KMS-11 (cell line): ENCODE results near the gene CCDC24.

Experiments
- H2AFZ ChIP-seq: fragments of 200-600 bp; sonication (generic); 2 replicates; pipeline ENCODE4 v1.6.1; 2016; ENCODE audit warnings: antibody characterized with exemption, mixed run types, low read depth
- H3K27ac ChIP-seq: fragments of 200-600 bp; sonication (generic); 2 replicates; pipeline ENCODE4 v1.6.1; 2016; ENCODE audit warnings: mild to moderate bottlenecking, mixed run types
- H3K27me3 ChIP-seq: fragments of 200-600 bp; sonication (generic); 2 replicates; pipeline ENCODE4 v1.6.1; 2017; ENCODE audit warnings: mild to moderate bottlenecking, low read depth, mixed run types, moderate library complexity; ENCODE audit not compliant: insufficient read depth
- H3K36me3 ChIP-seq: fragments of 200-600 bp; sonication (generic); 2 replicates; pipeline ENCODE4 v1.6.1; 2017; ENCODE audit warnings: mild to moderate bottlenecking, mixed run types; ENCODE audit not compliant: insufficient read depth
- H3K4me1 ChIP-seq: fragments of 200-600 bp; sonication (generic); 2 replicates; pipeline ENCODE4 v1.6.1; 2016; ENCODE audit warnings: mild to moderate bottlenecking, low read depth, mixed run types; ENCODE audit not compliant: poor library complexity, severe bottlenecking
- H3K4me2 ChIP-seq: fragments of 200-600 bp; sonication (generic); 2 replicates; pipeline ENCODE4 v1.7.0; 2016; ENCODE audit warnings: mild to moderate bottlenecking, mixed run types
- H3K4me3 ChIP-seq: fragments of 200-600 bp; sonication (generic); IDR thresholded peaks from 2 replicates; pipeline ENCODE4 v1.6.1; 2017; ENCODE audit warnings: low read depth, low read length, mixed read lengths; ENCODE audit not compliant: insufficient read depth
- H3K79me2 ChIP-seq: fragments of 200-600 bp; sonication (generic); 2 replicates; pipeline ENCODE4 v1.6.1; 2016; ENCODE audit warnings: low read depth, mixed run types; ENCODE audit not compliant: insufficient read depth
- H3K9ac ChIP-seq: fragments of 200-600 bp; sonication (generic); 2 replicates; pipeline ENCODE4 v1.6.1; 2016; ENCODE audit warnings: mild to moderate bottlenecking, mixed run types
- H4K20me1 ChIP-seq: fragments of 200-600 bp; sonication (generic); 2 replicates; pipeline ENCODE4 v1.6.1; 2016; ENCODE audit warnings: mild to moderate bottlenecking, mixed run types; ENCODE audit not compliant: insufficient read depth
- TF ChIP-seq, protein P1 (sequence below): fragments of 200-600 bp; sonication (generic); conservative IDR thresholded peaks from 2 replicates; pipeline ENCODE4 v1.6.1; 2017; ENCODE audit warnings: low read depth, mild to moderate bottlenecking, antibody characterized with exemption, low read length, moderate library complexity, mixed read lengths

CCDC24 gene

GRCh38 chr1:44016041-44016889 lies 24.9 kb downstream of the CCDC24 start:
- Histone ChIP-seq H2AFZ (no peak overlapping the region), H3K27me3 (no peaks in the 10 kb centered on the region), H3K79me2 (no peaks in the 10 kb centered on the region), H3K27ac (no peak overlapping the region), H3K4me2 (no peak overlapping the region), H3K4me1 (no peaks in the 10 kb centered on the region), H3K9ac (no peak overlapping the region), H4K20me1 (no peaks in the 10 kb centered on the region), H3K4me3 (no peak overlapping the region), H3K36me3 (no peaks in the 10 kb centered on the region)
- TF ChIP-seq, protein P1, sequence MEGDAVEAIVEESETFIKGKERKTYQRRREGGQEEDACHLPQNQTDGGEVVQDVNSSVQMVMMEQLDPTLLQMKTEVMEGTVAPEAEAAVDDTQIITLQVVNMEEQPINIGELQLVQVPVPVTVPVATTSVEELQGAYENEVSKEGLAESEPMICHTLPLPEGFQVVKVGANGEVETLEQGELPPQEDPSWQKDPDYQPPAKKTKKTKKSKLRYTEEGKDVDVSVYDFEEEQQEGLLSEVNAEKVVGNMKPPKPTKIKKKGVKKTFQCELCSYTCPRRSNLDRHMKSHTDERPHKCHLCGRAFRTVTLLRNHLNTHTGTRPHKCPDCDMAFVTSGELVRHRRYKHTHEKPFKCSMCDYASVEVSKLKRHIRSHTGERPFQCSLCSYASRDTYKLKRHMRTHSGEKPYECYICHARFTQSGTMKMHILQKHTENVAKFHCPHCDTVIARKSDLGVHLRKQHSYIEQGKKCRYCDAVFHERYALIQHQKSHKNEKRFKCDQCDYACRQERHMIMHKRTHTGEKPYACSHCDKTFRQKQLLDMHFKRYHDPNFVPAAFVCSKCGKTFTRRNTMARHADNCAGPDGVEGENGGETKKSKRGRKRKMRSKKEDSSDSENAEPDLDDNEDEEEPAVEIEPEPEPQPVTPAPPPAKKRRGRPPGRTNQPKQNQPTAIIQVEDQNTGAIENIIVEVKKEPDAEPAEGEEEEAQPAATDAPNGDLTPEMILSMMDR = no peak

DNA sequence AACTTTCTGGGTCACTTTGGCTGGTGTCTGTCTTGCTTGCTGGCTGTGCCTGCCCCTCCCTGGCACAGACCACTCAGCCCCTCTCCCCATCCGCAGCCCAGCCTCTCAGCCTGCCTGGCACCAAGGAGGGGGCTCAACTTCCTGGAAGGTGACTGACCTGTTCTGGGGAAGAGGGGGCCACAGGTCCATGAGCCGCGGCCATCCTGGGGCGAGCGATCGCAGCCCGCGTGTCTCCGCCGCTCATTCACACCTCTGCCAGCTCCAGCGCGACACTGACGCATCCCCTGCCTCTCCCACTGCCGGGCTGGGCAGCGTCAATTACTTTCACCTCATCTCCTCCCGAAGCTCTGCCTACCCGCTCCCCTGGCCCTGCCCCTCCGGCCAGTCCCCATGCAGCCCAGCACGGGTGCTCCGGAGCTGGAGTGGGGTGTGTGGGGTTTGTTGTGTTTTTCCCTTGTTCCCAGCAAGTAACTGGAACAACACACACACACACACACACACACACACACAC lies 25.5 kb downstream of the CCDC24 start:
- H2AFZ ChIP-seq = no peak overlapping the region
- no peaks in the 10 kb centered on the region for H4K20me1 ChIP-seq
- H3K27me3 ChIP-seq = no peaks in the 10 kb centered on the region
- H3K4me2 ChIP-seq = no peak overlapping the region
- no peaks in the 10 kb centered on the region for H3K36me3 ChIP-seq
- H3K79me2 ChIP-seq = no peaks in the 10 kb centered on the region
- no peak overlapping the region for H3K4me3 ChIP-seq
- TF ChIP-seq, protein P1 = no peak
- H3K9ac ChIP-seq = no peak overlapping the region
- no peak overlapping the region for H3K27ac ChIP-seq
- no peaks in the 10 kb centered on the region for H3K4me1 ChIP-seq

- Histone ChIP-seq H3K27me3 (no peaks in the 10 kb centered on the region), H3K36me3 (no peaks in the 10 kb centered on the region), H3K9ac (no peak overlapping the region), H3K4me1 (no peaks in the 10 kb centered on the region), H3K27ac (no peak overlapping the region), H3K4me2 (no peak overlapping the region), H2AFZ (no peak overlapping the region), H3K79me2 (no peaks in the 10 kb centered on the region), H4K20me1 (no peaks in the 10 kb centered on the region), H3K4me3 (no peak overlapping the region)
- TF ChIP-seq, protein P1 = no peak
These were observed 28.1 kb downstream of the CCDC24 start for GRCh38 chr1:44019466-44019948.

DNA sequence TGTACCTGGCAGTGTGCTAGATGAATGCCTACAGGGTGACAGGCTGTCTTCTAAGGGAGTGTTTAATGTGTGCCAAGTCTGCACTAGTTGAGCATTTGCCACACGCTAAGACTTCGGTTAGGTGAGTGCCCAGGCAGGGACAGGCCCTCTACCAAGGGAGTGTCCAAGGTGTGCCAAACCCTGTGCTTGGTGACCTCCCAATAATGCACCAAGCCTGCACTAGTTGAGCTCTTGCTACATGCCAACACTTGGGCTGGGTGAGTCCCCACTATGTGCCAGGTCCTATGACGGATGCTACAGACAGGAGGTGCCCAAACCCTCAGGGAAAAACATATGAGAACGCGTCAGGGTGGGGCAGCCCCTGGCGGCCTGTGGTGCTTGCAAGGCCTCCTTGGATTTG lies 29.1 kb downstream of the CCDC24 start:
- H4K20me1 ChIP-seq = no peaks in the 10 kb centered on the region
- H3K79me2 ChIP-seq = no peaks in the 10 kb centered on the region
- H3K4me1 ChIP-seq = no peaks in the 10 kb centered on the region
- H3K27ac ChIP-seq = no peak overlapping the region
- TF ChIP-seq, protein P1 = no peak
- no peak overlapping the region for H3K4me3 ChIP-seq
- H2AFZ ChIP-seq = no peak overlapping the region
- no peak overlapping the region for H3K4me2 ChIP-seq
- no peaks in the 10 kb centered on the region for H3K36me3 ChIP-seq
- H3K9ac ChIP-seq = no peak overlapping the region
- H3K27me3 ChIP-seq = no peaks in the 10 kb centered on the region
